ENCODE measurements around the gene PRLR.
"Not testable (repeated sequence)": the region's sequence is repeated elsewhere in the genome, so short reads cannot be mapped to it uniquely, and the experiment has no call there.

PRLR gene

GRCh38 chr5:35194635-35195471 lies 35.4 kb downstream of the PRLR start:
- no peak for DNase-seq

DNA sequence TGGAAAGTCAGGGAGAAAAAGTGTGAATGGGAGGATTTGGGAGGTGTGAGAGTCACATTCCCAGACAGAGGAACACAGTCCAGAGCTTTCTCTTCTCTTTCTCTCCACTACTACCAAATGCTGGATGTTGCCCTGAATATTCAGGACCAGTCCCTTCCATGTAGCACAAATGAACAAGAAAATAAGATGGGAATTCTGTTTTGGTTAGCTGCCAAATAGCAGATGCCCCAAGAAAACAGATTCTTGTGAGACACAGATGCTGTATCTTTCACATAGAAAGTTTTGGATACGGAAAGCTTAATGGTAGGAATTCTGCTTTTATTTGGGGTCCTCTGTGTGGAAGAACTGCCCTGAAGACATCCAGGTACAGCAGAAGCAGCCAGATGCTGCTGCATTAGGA lies 37.8 kb downstream of the PRLR start:
- no peak for DNase-seq

DNA sequence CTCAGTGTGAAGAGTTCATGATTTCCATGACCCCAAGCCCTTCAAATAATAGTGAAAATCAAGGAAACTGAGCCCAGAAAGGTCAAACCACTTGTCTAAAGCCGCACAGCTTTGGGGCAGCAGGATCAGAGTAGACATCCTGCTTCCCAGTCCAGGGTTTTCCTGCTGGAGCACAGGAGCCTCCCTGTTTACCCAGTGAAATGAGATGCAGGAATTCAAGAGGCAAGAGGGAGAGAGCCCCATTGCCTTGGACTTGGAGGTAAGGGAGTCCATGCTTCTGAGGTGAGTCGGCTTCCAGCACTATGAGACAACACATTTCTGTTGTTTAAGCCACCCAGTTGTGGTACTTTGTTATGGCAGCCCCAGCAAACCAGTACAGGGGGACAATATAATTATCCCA lies 40.5 kb downstream of the PRLR start:
- DNase-seq: not testable (repeated sequence)

GRCh38 chr5:35188031-35188457 lies 42.2 kb downstream of the PRLR start:
- no peak for DNase-seq

DNA sequence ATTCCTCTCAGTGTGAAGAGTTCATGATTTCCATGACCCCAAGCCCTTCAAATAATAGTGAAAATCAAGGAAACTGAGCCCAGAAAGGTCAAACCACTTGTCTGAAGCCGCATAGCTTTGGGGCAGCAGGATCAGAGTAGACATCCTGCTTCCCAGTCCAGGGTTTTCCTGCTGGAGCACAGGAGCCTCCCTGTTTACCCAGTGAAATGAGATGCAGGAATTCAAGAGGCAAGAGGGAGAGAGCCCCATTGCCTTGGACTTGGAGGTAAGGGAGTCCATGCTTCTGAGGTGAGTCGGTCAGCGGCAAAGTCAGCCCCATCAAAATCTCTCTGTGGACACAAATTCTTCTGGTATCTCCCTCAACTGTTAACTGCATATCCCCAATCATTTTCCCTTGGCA lies 42.7 kb downstream of the PRLR start:
- DNase-seq: not testable (repeated sequence)

GRCh38 chr5:35186749-35187148 lies 43.5 kb downstream of the PRLR start:
- no peak for DNase-seq

DNA sequence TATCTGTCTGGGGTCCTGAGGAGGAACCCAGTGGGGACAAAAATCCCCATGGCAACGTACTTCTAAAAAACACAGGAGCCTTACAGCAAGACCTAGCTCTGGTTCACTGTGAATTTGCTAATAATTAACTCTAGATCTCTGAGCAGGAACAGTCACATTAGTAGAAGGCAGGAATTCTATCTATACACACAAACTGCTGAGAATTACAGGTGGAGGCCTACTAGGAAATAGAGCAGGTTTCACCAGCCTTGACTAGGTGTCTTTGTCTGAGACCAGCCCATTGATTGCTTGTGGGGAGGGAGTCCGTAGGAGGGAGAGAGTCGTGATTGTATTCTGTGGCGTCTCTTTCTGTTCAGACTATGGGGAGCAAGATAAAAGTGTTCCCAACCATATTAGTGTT lies 44.8 kb downstream of the PRLR start:
- DNase-seq: no peak

DNA sequence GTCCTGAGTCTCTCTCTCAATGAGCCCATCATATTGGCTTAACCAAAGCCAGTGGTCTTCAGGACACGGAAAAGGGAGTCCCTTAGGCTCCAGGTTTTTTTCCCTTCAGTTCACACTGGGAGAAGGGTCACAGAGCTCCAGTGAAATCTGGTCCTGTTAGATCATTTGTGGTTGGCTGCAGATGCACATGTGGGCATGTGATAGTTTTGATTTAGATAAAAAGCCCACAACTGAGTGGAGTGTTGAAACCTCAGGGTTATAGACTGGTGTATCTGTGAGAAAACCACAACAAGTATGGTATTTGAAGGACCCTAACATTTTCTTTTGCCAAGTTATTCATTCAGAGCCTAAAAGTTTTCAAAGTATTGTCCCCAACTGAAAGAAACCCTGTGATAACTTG lies 46.7 kb downstream of the PRLR start:
- no peak for DNase-seq

DNA sequence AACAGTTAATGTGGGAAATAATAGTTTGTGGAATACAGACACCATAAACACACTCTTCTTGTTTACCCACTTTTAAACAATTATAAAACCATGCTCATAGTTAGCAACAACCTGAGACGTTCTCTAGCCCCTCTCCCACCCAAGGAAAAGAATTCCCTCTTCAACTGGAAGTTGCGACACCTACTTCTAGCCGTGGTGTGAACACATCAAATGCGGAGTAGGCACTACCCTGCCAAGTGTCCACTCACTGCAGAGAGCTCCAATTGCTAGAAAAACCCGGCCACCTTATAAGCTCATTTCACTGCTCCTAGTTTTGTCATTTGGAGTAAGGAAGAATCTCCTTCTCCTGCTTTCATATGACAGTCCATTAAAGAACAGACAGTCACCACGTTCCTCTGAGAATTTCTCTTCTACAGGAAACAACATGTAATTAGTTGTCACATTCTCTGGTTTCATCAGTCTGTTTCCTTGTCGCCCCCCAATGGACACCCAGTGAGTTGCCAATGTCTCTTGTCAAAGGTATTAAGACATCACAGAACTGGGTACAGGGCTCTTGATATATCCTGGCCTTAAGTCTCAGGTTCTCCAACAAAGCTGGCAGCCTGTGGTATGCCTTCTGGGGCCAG lies 47.3 kb downstream of the PRLR start:
- DNase-seq: no peak

DNA sequence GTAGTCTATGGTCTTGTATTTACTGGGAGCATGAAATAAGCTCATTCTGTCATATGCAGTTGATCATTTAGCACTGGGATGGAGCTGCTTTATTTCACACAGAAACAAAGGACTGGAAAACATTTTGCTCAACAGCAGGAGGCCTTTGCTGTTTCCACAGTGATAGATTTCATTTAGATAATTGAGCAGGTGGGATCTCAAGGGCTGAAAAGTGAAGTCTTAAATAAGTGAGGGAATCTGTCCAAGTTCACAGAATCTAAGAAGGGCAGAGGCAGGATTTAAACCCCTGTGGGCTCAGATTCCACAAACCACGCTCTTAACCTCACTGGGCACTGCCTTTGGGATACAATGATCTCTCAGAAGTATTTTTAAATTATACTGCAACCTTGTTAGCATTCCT lies 47.8 kb downstream of the PRLR start:
- no peak for DNase-seq

- no peak for DNase-seq
These were observed 50.2 kb downstream of the PRLR start for GRCh38 chr5:35180046-35180445.

- DNase-seq: no peak
These were observed 52.5 kb downstream of the PRLR start for GRCh38 chr5:35177783-35178182.

GRCh38 chr5:35172533-35172932 lies 57.8 kb downstream of the PRLR start:
- no peak for DNase-seq

GRCh38 chr5:35171991-35172390 lies 58.3 kb downstream of the PRLR start:
- no peak for DNase-seq

- DNase-seq: no peak
These were observed 59.2 kb downstream of the PRLR start for GRCh38 chr5:35171078-35171477.

- DNase-seq: no peak
These were observed 64.2 kb downstream of the PRLR start for GRCh38 chr5:35166043-35166442.

DNA sequence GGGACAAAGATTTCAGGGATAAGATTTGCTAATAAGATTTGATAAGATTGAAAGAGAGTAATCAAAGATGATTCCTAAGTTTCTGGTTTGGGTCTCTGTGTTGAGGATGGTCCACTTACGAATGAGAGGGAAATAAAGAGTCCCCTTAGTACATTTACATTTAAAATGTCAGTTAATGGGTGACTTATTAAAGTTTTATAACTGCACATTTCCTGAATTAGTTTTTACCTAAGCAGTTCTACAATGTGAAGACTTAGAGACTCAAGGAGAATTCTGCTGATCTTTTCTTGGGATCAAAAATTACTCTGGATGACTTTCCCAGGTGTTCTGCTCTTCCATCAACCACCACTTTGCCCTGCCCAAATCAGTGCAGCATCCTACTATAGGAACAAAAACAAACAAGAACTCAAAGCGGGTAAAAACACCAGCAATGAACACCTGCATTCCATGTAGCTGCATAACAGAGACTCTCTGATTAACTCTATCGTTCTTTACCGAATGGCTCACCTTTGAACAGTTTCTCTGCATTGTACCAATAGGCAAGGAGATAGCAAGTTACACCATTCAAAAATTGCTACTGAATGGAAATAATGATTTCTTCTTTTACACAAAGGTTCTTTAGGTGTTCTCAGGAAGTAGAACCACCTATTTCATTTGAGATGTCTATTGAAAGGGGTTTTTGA lies 65.3 kb downstream of the PRLR start:
- no peak for DNase-seq

GRCh38 chr5:35163710-35164033 lies 66.6 kb downstream of the PRLR start:
- no peak for DNase-seq

DNA sequence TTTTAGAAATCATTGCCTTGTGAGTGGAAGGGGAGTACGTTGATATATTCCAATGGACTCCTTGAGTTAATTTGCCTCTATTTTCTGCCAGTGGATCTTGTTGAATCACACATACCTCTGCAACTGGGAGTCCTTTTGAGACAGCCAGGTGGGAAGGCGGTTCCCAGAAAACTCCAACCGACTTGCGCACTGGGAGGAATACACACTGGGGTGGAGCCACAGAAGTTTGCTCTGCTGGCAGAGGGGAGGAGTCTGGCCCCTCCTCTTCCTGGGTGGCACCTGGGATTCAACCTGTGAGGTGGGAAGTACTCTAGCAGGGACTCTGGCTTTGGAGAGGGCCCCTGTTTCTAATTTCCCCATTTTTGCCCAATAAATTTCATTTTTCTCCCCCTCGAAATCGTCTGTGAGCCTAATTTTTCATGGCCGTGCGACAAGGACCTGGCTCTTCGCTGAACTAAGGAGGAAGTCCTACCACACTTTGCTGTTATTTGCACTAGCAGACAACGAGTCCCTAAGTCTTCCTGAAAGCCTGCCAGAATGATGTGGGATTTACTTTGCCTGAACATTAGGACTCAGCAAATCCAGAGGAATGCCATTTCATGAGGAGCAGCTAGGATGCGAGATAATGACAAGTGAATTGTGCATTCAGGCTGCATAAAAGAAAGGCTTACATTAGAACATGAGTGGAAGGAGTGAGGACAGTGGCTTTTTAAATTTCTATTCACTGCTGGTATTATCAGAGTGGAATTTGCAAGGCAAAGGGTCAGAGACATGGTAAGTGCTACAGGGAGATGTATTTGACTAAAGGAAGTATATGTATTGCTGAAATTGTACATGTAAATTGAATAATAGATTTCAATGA lies 67.2 kb downstream of the PRLR start:
- no peak for DNase-seq

GRCh38 chr5:35161652-35162273 lies 68.5 kb downstream of the PRLR start:
- DNase-seq: no peak

DNA sequence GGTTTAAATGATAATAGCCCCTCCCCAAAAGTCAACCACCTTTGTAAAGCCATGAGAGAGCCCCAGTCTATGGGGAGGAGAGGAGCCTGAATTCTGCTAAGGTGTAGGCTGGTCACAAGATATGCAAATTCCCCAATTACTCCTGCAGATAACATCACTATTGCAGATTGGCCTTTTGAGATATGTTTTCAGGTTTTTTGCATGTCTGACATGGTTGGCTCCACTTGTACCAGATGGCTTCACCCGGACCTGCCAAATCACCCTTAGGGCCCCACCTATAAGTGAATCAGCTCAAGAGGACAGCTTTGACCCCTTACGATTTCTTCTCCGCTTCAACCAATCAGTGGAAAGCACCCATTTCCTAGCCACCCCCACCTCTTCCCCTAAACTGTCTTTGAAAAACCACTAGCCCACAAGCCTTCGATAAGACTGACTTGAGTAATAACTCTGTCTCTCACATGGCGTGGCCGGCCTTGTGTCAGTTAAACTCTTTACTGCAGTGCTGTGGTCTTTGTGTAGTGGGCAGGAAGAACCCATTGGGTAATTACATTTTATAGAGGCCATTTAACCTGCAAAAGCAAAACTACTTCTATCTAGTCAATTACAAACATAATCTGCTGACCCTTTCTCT lies 69.7 kb downstream of the PRLR start:
- DNase-seq: no peak

- no peak for DNase-seq
These were observed 70.9 kb downstream of the PRLR start for GRCh38 chr5:35159370-35159742.
